Endothelial cell of hepatic sinusoid (primary cell): ENCODE data around the gene RUNX3.
"Not testable (repeated sequence)": the region's sequence is repeated elsewhere in the genome, so short reads cannot be mapped to it uniquely, and the experiment has no call there.

ENCODE experiments used
- in situ Hi-C: cut with HindIII; loops from 2 replicates; pipeline ENCODE4 v1.10.0; 2017; ENCODE audit warnings: low sequenced_read_pairs

The RUNX3 gene

GRCh38 chr1:24892188-24893153 lies 37.6 kb downstream of the RUNX3 start:
- in situ Hi-C loops: no loop called here

GRCh38 chr1:24891367-24891766 lies 38.7 kb downstream of the RUNX3 start:
- in situ Hi-C loops: not testable (repeated sequence)

- in situ Hi-C loops: no loop called here
These were observed 39.2 kb downstream of the RUNX3 start for GRCh38 chr1:24890887-24891286.

GRCh38 chr1:24888971-24889676 lies 41.0 kb downstream of the RUNX3 start:
- in situ Hi-C loops: no loop called here

- in situ Hi-C loops: no loop called here
These were observed 41.8 kb downstream of the RUNX3 start for GRCh38 chr1:24888061-24888970.

- in situ Hi-C loops: no loop called here
These were observed 43.8 kb downstream of the RUNX3 start for GRCh38 chr1:24886241-24886640.

GRCh38 chr1:24884751-24885150 lies 45.3 kb downstream of the RUNX3 start:
- in situ Hi-C loops: no loop called here

GRCh38 chr1:24881034-24881433 lies 49.0 kb downstream of the RUNX3 start:
- in situ Hi-C loops: no loop called here

- in situ Hi-C loops: no loop called here
These were observed 51.0 kb downstream of the RUNX3 start for GRCh38 chr1:24878775-24879742.

GRCh38 chr1:24878045-24878444 lies 52.0 kb downstream of the RUNX3 start:
- in situ Hi-C loops: no loop called here

- in situ Hi-C loops: no loop called here
These were observed 54.0 kb downstream of the RUNX3 start for GRCh38 chr1:24875991-24876506.

GRCh38 chr1:24875257-24875656 lies 54.8 kb downstream of the RUNX3 start:
- in situ Hi-C loops: no loop called here

GRCh38 chr1:24874611-24875234 lies 55.4 kb downstream of the RUNX3 start:
- in situ Hi-C loops: no loop called here

- in situ Hi-C loops: no loop called here
These were observed 56.0 kb downstream of the RUNX3 start for GRCh38 chr1:24874056-24874455.

- in situ Hi-C loops: no loop called here
These were observed 56.9 kb downstream of the RUNX3 start for GRCh38 chr1:24873148-24873547.

- in situ Hi-C loops: no loop called here
These were observed 57.8 kb downstream of the RUNX3 start for GRCh38 chr1:24872061-24872850.

GRCh38 chr1:24871306-24871901 lies 58.7 kb downstream of the RUNX3 start:
- in situ Hi-C loops: no loop called here
